KMS-11 (cell line): Measurements from ENCODE around the gene MPZL2.

Source experiments
- H2AFZ ChIP-seq: fragments of 200-600 bp; sonication (generic); 2 replicates; pipeline ENCODE4 v1.6.1; 2016; ENCODE audit warnings: antibody characterized with exemption, mixed run types, low read depth
- H3K27ac ChIP-seq: fragments of 200-600 bp; sonication (generic); 2 replicates; pipeline ENCODE4 v1.6.1; 2016; ENCODE audit warnings: mild to moderate bottlenecking, mixed run types
- H3K27me3 ChIP-seq: fragments of 200-600 bp; sonication (generic); 2 replicates; pipeline ENCODE4 v1.6.1; 2017; ENCODE audit warnings: mild to moderate bottlenecking, low read depth, mixed run types, moderate library complexity; ENCODE audit not compliant: insufficient read depth
- H3K36me3 ChIP-seq: fragments of 200-600 bp; sonication (generic); 2 replicates; pipeline ENCODE4 v1.6.1; 2017; ENCODE audit warnings: mild to moderate bottlenecking, mixed run types; ENCODE audit not compliant: insufficient read depth
- H3K4me1 ChIP-seq: fragments of 200-600 bp; sonication (generic); 2 replicates; pipeline ENCODE4 v1.6.1; 2016; ENCODE audit warnings: mild to moderate bottlenecking, low read depth, mixed run types; ENCODE audit not compliant: poor library complexity, severe bottlenecking
- H3K4me2 ChIP-seq: fragments of 200-600 bp; sonication (generic); 2 replicates; pipeline ENCODE4 v1.7.0; 2016; ENCODE audit warnings: mild to moderate bottlenecking, mixed run types
- H3K4me3 ChIP-seq: fragments of 200-600 bp; sonication (generic); IDR thresholded peaks from 2 replicates; pipeline ENCODE4 v1.6.1; 2017; ENCODE audit warnings: low read depth, low read length, mixed read lengths; ENCODE audit not compliant: insufficient read depth
- H3K79me2 ChIP-seq: fragments of 200-600 bp; sonication (generic); 2 replicates; pipeline ENCODE4 v1.6.1; 2016; ENCODE audit warnings: low read depth, mixed run types; ENCODE audit not compliant: insufficient read depth
- H3K9ac ChIP-seq: fragments of 200-600 bp; sonication (generic); 2 replicates; pipeline ENCODE4 v1.6.1; 2016; ENCODE audit warnings: mild to moderate bottlenecking, mixed run types
- H4K20me1 ChIP-seq: fragments of 200-600 bp; sonication (generic); 2 replicates; pipeline ENCODE4 v1.6.1; 2016; ENCODE audit warnings: mild to moderate bottlenecking, mixed run types; ENCODE audit not compliant: insufficient read depth
- CTCF ChIP-seq: fragments of 200-600 bp; sonication (generic); conservative IDR thresholded peaks from 2 replicates; pipeline ENCODE4 v1.6.1; 2017; ENCODE audit warnings: low read depth, mild to moderate bottlenecking, antibody characterized with exemption, low read length, moderate library complexity, mixed read lengths

The MPZL2 gene

GRCh38 chr11:118229274-118229847 is 34.7 kb downstream of the MPZL2 start:
- Histone ChIP-seq H3K79me2 (no peaks in the 10 kb centered on the region), H4K20me1 (no peaks in the 10 kb centered on the region), H3K9ac (no peak overlapping the region), H3K27me3 (no peaks in the 10 kb centered on the region), H3K4me3 (no peak overlapping the region), H3K27ac (no peak overlapping the region), H2AFZ (no peak overlapping the region), H3K36me3 (no peaks in the 10 kb centered on the region), H3K4me2 (no peak overlapping the region), H3K4me1 (no peaks in the 10 kb centered on the region)
- no peak for TF ChIP-seq CTCF

GRCh38 chr11:118227865-118228785 is 36.0 kb downstream of the MPZL2 start:
- Histone ChIP-seq H2AFZ (no peak overlapping the region), H3K9ac (no peak overlapping the region), H3K27ac (no peak overlapping the region)

GRCh38 chr11:118226781-118227180 is 37.3 kb downstream of the MPZL2 start:
- TF ChIP-seq CTCF = no peak
- H3K27me3 ChIP-seq = no peaks in the 10 kb centered on the region
- no peak overlapping the region for H3K9ac ChIP-seq
- H3K4me3 ChIP-seq = no peak overlapping the region
- H3K27ac ChIP-seq = no peak overlapping the region
- H3K4me2 ChIP-seq = no peak overlapping the region
- H2AFZ ChIP-seq = no peak overlapping the region
- H3K36me3 ChIP-seq = no peaks in the 10 kb centered on the region
- no peaks in the 10 kb centered on the region for H4K20me1 ChIP-seq
- no peaks in the 10 kb centered on the region for H3K4me1 ChIP-seq
- H3K79me2 ChIP-seq = no peaks in the 10 kb centered on the region

More at GRCh38 chr11:118227865-118228785, 36.0 kb downstream of the MPZL2 start:
- Histone ChIP-seq H3K27me3 (no peaks in the 10 kb centered on the region), H3K4me2 (no peak overlapping the region), H3K4me1 (no peaks in the 10 kb centered on the region), H3K4me3 (no peak overlapping the region), H3K36me3 (no peaks in the 10 kb centered on the region), H3K79me2 (no peaks in the 10 kb centered on the region), H4K20me1 (no peaks in the 10 kb centered on the region)
- no peak for TF ChIP-seq CTCF

DNA sequence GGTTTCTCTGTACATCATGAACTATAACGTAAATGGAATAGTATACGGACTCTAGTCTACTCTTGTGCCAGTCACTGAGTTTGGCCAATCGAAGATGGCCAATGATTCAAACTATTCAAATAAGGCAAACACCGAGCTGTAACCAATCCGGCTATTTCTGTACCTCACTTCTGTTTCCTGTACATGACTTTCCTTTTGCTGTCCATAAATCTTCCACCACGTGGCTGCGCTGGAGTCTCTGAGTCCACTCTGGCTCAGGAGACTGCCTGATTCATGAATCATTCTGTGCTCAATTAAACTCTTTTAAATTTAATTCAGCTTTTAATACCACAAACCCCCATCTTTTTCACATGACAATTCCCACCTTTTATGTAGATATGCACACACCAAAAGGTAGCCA is 37.8 kb downstream of the MPZL2 start:
- H2AFZ ChIP-seq = no peak overlapping the region
- no peaks in the 10 kb centered on the region for H3K4me1 ChIP-seq
- no peak for TF ChIP-seq CTCF
- H4K20me1 ChIP-seq = no peaks in the 10 kb centered on the region
- H3K4me2 ChIP-seq = no peak overlapping the region
- no peak overlapping the region for H3K4me3 ChIP-seq
- no peak overlapping the region for H3K27ac ChIP-seq
- H3K9ac ChIP-seq = no peak overlapping the region
- no peaks in the 10 kb centered on the region for H3K27me3 ChIP-seq
- no peaks in the 10 kb centered on the region for H3K79me2 ChIP-seq
- H3K36me3 ChIP-seq = no peaks in the 10 kb centered on the region
